ENCODE measurements around the gene EXOC3L2. TPM values are rescaled to one million over a fixed set of nuclear protein-coding genes. Genes with fewer than 3 reads are reported as not detected.

Gene EXOC3L2
- total and polyA plus RNA-seq, 7 experiments from 2014 or later: not detected

GRCh38 chr19:45217193-45217956 is 27.8 kb downstream of the EXOC3L2 start:
- ChIA-PET CTCF (no interaction called here), POLR2A (no interaction called here)
- peaks cover 39 to 71% (median 53%) of the 10 kb centered on the region in 5 donors for H3K27me3 Mint-ChIP-seq
- intact Hi-C loops (cut with micrococcal nuclease): no loop called here
- H3K27ac ChIP-seq (ENCODE audit: low read depth, low read length): no peak overlapping the region
- H3K9me3 Mint-ChIP-seq: peaks cover 0 to 2% (median 0%) of the 10 kb centered on the region in 11 donors
- H3K27me3 ChIP-seq (ENCODE audit: control insufficient read depth in 2 of 2, insufficient read depth in 2 of 2, low read length in 2 of 2): no peaks in the 10 kb centered on the region
- ATAC-seq (no peak), DNase-seq (no peak)
- no peaks in the 10 kb centered on the region for H3K36me3 ChIP-seq (ENCODE audit: control insufficient read depth in 2 of 3, insufficient read depth in 3 of 3, low read length in 3 of 3)
- no peak overlapping the region for H3K27ac Mint-ChIP-seq
- H3K4me3 ChIP-seq (ENCODE audit: low read length): no peak overlapping the region
- no peaks in the 10 kb centered on the region for H3K36me3 Mint-ChIP-seq
- H3K4me1 Mint-ChIP-seq: peaks cover 0 to 7% (median 2%) of the 10 kb centered on the region in 7 donors
- H3K4me3 Mint-ChIP-seq: no peak overlapping the region
- H3K4me1 ChIP-seq (ENCODE audit: control insufficient read depth in 2 of 2, insufficient read depth in 2 of 2, low read length in 2 of 2): no peaks in the 10 kb centered on the region
- H3K9me3 ChIP-seq (ENCODE audit: control insufficient read depth in 2 of 3, low read length in 3 of 3): no peaks in the 10 kb centered on the region

DNA sequence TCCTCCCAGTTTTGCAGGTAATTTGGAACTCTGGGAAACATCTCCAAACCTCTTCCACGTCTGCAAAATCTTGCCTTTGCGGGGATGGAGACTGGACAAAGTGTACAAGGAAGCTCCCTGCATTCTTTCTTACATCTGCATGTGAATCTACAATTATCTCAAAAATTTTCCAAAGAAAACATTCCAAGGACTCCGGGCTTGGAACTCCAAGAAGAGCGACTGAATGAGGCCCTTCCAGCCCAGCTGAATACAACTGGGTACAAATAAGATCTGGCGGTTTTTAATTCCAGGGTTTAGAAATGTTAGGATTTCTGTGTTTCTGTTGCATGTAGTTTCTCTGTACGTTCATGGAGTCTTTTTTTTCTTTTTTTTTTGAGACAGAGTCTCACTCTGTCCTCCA is 28.5 kb downstream of the EXOC3L2 start:
- ChIA-PET CTCF (no interaction called here), POLR2A (no interaction called here)
- Histone ChIP-seq H3K27me3 (ENCODE audit: control insufficient read depth in 2 of 2, insufficient read depth in 2 of 2, low read length in 2 of 2) (no peaks in the 10 kb centered on the region), H3K9me3 (ENCODE audit: control insufficient read depth in 2 of 3, low read length in 3 of 3) (no peaks in the 10 kb centered on the region), H3K4me3 (ENCODE audit: low read length) (no peak overlapping the region), H3K36me3 (ENCODE audit: control insufficient read depth in 2 of 3, insufficient read depth in 3 of 3, low read length in 3 of 3) (no peaks in the 10 kb centered on the region), H3K4me1 (ENCODE audit: control insufficient read depth in 2 of 2, insufficient read depth in 2 of 2, low read length in 2 of 2) (no peaks in the 10 kb centered on the region), H3K27ac (ENCODE audit: low read depth, low read length) (no peak overlapping the region)
- H3K4me1 Mint-ChIP-seq: peaks cover 0 to 7% (median 4%) of the 10 kb centered on the region in 7 donors
- no peak for ATAC-seq
- peaks cover 34 to 67% (median 53%) of the 10 kb centered on the region in 5 donors for H3K27me3 Mint-ChIP-seq
- no peaks in the 10 kb centered on the region for H3K36me3 Mint-ChIP-seq
- H3K27ac Mint-ChIP-seq: no peak overlapping the region
- DNase-seq: no peak
- H3K4me3 Mint-ChIP-seq: no peak overlapping the region
- peaks cover 0 to 2% (median 0%) of the 10 kb centered on the region in 11 donors for H3K9me3 Mint-ChIP-seq
- intact Hi-C loops (cut with micrococcal nuclease): no loop called here

- ChIA-PET CTCF (interaction anchor here (0.7 kb wide), 1 partner anchor 1590 kb away, joined by 3 read pairs; no protein-coding TSS in a partner anchor), POLR2A (no interaction called here)
- Histone ChIP-seq H3K36me3 (ENCODE audit: control insufficient read depth in 2 of 3, insufficient read depth in 3 of 3, low read length in 3 of 3) (no peaks in the 10 kb centered on the region), H3K27ac (ENCODE audit: low read depth, low read length) (no peak overlapping the region), H3K9me3 (ENCODE audit: control insufficient read depth in 2 of 3, low read length in 3 of 3) (no peaks in the 10 kb centered on the region), H3K4me1 (ENCODE audit: control insufficient read depth in 2 of 2, insufficient read depth in 2 of 2, low read length in 2 of 2) (no peaks in the 10 kb centered on the region), H3K4me3 (ENCODE audit: low read length) (no peak overlapping the region), H3K27me3 (ENCODE audit: control insufficient read depth in 2 of 2, insufficient read depth in 2 of 2, low read length in 2 of 2) (no peaks in the 10 kb centered on the region)
- Mint-ChIP-seq H3K4me3 (no peak overlapping the region), H3K9me3 (peaks cover 0 to 2% (median 0%) of the 10 kb centered on the region in 11 donors), H3K27me3 (peaks cover 34 to 62% (median 50%) of the 10 kb centered on the region in 5 donors), H3K27ac (no peak overlapping the region), H3K4me1 (peaks cover 0 to 12% (median 5%) of the 10 kb centered on the region in 7 donors), H3K36me3 (no peaks in the 10 kb centered on the region)
- intact Hi-C loops (cut with micrococcal nuclease): no loop called here
- ATAC-seq (no peak), DNase-seq (no peak)
Observed at GRCh38 chr19:45215391-45216191, 29.6 kb downstream of the EXOC3L2 start.

DNA sequence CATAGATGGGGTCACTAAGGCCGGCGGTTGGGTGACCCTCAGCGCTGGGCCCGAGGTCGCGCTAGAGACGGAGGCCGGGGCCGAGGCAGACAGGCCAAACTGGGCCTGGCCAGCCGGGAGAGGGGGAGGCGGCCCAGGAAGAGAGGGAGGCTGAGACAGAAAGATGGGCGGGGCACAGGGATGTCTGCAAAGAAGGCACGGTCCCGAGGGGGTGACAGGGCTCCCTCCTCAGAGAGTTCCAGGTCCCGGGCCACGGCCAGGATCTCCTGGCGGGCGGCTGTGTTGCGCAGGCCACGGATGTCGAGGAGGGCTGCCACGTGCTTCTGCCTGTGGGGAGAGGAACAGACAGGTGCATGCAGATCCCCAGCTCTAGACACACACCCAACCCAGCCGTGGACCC is 32.2 kb downstream of the EXOC3L2 start:
- no peak for DNase-seq
- intact Hi-C loops (cut with micrococcal nuclease): no loop called here
- Mint-ChIP-seq H3K36me3 (peaks cover 0 to 4% (median 0%) of the 10 kb centered on the region in 5 donors), H3K27ac (no peak overlapping the region), H3K9me3 (peaks cover 0 to 2% (median 0%) of the 10 kb centered on the region in 11 donors), H3K4me3 (no peak overlapping the region), H3K4me1 (peaks cover 0 to 15% (median 6%) of the 10 kb centered on the region in 7 donors), H3K27me3 (peaks cover 24 to 46% (median 36%) of the 10 kb centered on the region in 5 donors)
- ChIA-PET POLR2A (no interaction called here), CTCF (no interaction called here)
- Histone ChIP-seq H3K4me1 (ENCODE audit: control insufficient read depth in 2 of 2, insufficient read depth in 2 of 2, low read length in 2 of 2) (no peaks in the 10 kb centered on the region), H3K27ac (ENCODE audit: low read depth, low read length) (no peak overlapping the region), H3K27me3 (ENCODE audit: control insufficient read depth in 2 of 2, insufficient read depth in 2 of 2, low read length in 2 of 2) (no peaks in the 10 kb centered on the region), H3K36me3 (ENCODE audit: control insufficient read depth in 2 of 3, insufficient read depth in 3 of 3, low read length in 3 of 3) (no peaks in the 10 kb centered on the region), H3K9me3 (ENCODE audit: control insufficient read depth in 2 of 3, low read length in 3 of 3) (no peaks in the 10 kb centered on the region), H3K4me3 (ENCODE audit: low read length) (no peak overlapping the region)
- no peak for ATAC-seq

GRCh38 chr19:45211751-45212381 is 33.3 kb downstream of the EXOC3L2 start:
- DNase-seq: no peak
- Mint-ChIP-seq H3K9me3 (peaks cover 0 to 2% (median 0%) of the 10 kb centered on the region in 11 donors), H3K36me3 (peaks cover 0 to 4% (median 0%) of the 10 kb centered on the region in 5 donors), H3K27ac (no peak overlapping the region), H3K4me1 (peaks cover 0 to 15% (median 6%) of the 10 kb centered on the region in 7 donors), H3K27me3 (peaks cover 21 to 41% (median 34%) of the 10 kb centered on the region in 5 donors), H3K4me3 (no peak overlapping the region)
- no peaks in the 10 kb centered on the region for H3K36me3 ChIP-seq (ENCODE audit: control insufficient read depth in 2 of 3, insufficient read depth in 3 of 3, low read length in 3 of 3)
- no peaks in the 10 kb centered on the region for H3K27me3 ChIP-seq (ENCODE audit: control insufficient read depth in 2 of 2, insufficient read depth in 2 of 2, low read length in 2 of 2)
- POLR2A ChIA-PET: no interaction called here
- intact Hi-C loops (cut with micrococcal nuclease): no loop called here
- no peaks in the 10 kb centered on the region for H3K4me1 ChIP-seq (ENCODE audit: control insufficient read depth in 2 of 2, insufficient read depth in 2 of 2, low read length in 2 of 2)
- ATAC-seq: no peak
- H3K4me3 ChIP-seq (ENCODE audit: low read length): no peak overlapping the region
- H3K9me3 ChIP-seq (ENCODE audit: control insufficient read depth in 2 of 3, low read length in 3 of 3): no peaks in the 10 kb centered on the region
- CTCF ChIA-PET: no interaction called here
- no peak overlapping the region for H3K27ac ChIP-seq (ENCODE audit: low read depth, low read length)

DNA sequence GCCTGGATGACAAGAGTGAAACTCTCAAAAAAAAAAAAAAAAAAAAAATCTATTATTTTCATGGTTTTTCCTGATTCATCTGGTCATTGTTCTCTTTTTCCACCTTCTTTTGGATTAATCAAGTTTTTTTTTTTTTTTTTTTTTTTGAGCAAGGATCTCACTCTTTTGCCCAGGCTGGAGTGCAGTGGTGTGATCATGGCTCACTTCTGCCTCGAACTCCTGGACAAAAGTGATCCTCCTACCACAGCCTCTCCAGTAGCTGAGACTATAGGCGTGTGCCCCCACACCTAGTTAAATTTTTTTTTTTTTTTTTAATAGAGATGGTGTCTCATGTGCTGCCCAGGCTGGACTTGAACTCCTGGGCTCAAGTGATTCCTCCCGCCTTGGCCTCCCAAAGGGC is 38.9 kb downstream of the EXOC3L2 start:
- no peak overlapping the region for H3K4me3 ChIP-seq (ENCODE audit: low read length)
- H3K27me3 Mint-ChIP-seq: peaks cover 0 to 13% (median 1%) of the 10 kb centered on the region in 5 donors
- peaks cover 0 to 4% (median 0%) of the 10 kb centered on the region in 5 donors for H3K36me3 Mint-ChIP-seq
- H3K9me3 ChIP-seq (ENCODE audit: control insufficient read depth in 2 of 3, low read length in 3 of 3): no peaks in the 10 kb centered on the region
- ATAC-seq (no peak), DNase-seq (no peak)
- H3K4me3 Mint-ChIP-seq: no peak overlapping the region
- H3K27ac ChIP-seq (ENCODE audit: low read depth, low read length): no peak overlapping the region
- intact Hi-C loops (cut with micrococcal nuclease): no loop called here
- no peak overlapping the region for H3K27ac Mint-ChIP-seq
- H3K36me3 ChIP-seq (ENCODE audit: control insufficient read depth in 2 of 3, insufficient read depth in 3 of 3, low read length in 3 of 3): no peaks in the 10 kb centered on the region
- H3K4me1 Mint-ChIP-seq: peaks cover 0 to 7% (median 0%) of the 10 kb centered on the region in 7 donors
- no peaks in the 10 kb centered on the region for H3K4me1 ChIP-seq (ENCODE audit: control insufficient read depth in 2 of 2, insufficient read depth in 2 of 2, low read length in 2 of 2)
- CTCF ChIA-PET: no interaction called here
- POLR2A ChIA-PET: no interaction called here
- no peaks in the 10 kb centered on the region for H3K9me3 Mint-ChIP-seq
- no peaks in the 10 kb centered on the region for H3K27me3 ChIP-seq (ENCODE audit: control insufficient read depth in 2 of 2, insufficient read depth in 2 of 2, low read length in 2 of 2)
